Measurements from ENCODE around the gene AIFM1.

Gene AIFM1

GRCh38 chrX:130165703-130166502 is at the start of gene AIFM1:
Gene AIFM1 (minus strand): TSS chrX:130165841. CDS start chrX:130165656, 185 bp downstream.
- in situ Hi-C loops (cut with MboI; ENCODE audit: low sequenced_read_pairs), result no loop called here

DNA sequence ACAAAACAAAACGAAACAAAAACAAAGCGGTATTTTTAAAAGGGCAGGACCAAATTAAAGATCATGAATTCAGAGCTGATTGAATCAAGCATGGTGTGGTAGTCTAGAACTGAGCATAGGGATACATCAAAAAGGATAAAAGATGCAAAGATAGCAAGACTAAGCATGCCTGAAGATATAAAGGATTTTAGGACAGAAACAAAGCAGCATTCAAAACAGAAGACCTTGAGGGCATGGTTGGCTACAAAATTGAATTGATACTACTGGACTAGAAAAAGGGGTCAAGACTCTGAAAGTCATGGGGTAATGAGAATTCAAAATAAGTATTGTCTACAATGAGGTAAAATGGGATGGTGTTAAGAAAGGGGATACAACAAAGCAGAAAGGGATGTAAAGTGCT is 47.7 kb upstream of the AIFM1 start:
- in situ Hi-C loops (cut with MboI; ENCODE audit: low sequenced_read_pairs), result no loop called here

- in situ Hi-C loops (cut with MboI; ENCODE audit: low sequenced_read_pairs), result no loop called here
Observed at GRCh38 chrX:130212371-130212770, 46.7 kb upstream of the AIFM1 start.

- in situ Hi-C loops (cut with MboI; ENCODE audit: low sequenced_read_pairs), result no loop called here
Observed at GRCh38 chrX:130211415-130212186, 46.0 kb upstream of the AIFM1 start.

DNA sequence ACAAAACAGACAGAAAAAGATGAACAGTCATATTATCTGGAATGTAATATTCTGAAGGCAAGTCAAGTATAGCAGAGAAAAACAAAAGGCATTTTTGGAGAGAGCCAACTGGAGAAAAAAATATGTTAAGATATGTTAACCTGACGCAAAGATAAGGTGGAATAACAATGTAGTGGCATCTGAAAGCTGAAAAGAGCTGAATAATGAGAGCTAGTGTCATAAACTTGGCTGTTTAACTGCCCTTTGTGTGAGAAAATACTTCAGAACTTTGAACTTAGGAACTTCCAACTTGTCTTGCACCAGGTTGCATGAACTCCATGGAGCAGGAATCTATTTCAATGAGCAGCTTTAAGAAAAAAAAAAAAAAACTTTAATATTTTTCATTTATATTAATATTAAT is 39.0 kb upstream of the AIFM1 start:
- in situ Hi-C loops (cut with MboI; ENCODE audit: low sequenced_read_pairs), result no loop called here

GRCh38 chrX:130197464-130197863 is 31.8 kb upstream of the AIFM1 start:
- in situ Hi-C loops (cut with MboI; ENCODE audit: low sequenced_read_pairs), result no loop called here

DNA sequence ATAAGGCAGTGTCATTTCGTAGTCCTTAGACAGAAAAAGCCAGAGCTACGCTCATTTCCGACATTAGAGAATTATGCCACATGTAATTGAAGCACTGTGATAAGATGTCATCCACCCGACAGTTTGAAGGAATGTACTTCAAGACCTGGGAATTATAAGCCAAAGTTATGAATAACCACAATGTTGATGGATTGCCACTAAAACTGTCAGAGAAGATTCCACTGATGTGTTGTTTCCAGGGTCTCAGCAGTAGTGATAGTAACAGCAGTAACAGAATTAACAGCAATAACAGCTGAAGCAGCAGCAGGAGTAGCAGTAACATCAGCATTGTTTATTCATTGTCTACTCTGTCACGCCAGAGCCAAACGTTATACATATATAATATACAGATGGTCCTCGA is 30.8 kb upstream of the AIFM1 start:
- in situ Hi-C loops (cut with MboI; ENCODE audit: low sequenced_read_pairs), result no loop called here

- in situ Hi-C loops (cut with MboI; ENCODE audit: low sequenced_read_pairs), result no loop called here
Observed at GRCh38 chrX:130190801-130191200, 25.2 kb upstream of the AIFM1 start.

- in situ Hi-C loops (cut with MboI; ENCODE audit: low sequenced_read_pairs), result no loop called here
Observed at GRCh38 chrX:130186651-130187050, 21.0 kb upstream of the AIFM1 start.

DNA sequence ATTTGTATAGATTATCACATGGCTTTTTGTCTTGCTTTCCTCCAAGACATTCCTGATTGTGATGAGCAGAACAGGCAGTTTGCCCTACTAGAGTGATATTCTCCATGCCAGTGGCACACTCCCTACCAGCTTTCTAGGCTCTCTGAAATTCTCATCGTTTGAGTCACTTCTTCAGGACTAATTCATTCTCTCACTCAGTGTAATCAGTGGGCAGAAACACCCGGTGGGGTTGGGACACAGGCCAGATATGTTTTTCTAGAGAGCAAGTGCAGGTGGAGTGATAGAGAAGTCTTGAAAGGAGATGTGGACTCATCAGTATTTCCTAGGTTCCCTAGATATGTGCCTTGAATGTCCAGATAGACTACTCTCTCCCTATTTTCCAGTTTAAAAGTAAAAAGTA is 19.2 kb upstream of the AIFM1 start:
- in situ Hi-C loops (cut with MboI; ENCODE audit: low sequenced_read_pairs), result no loop called here

GRCh38 chrX:130184168-130184567 is 18.5 kb upstream of the AIFM1 start:
- in situ Hi-C loops (cut with MboI; ENCODE audit: low sequenced_read_pairs), result no loop called here

- in situ Hi-C loops (cut with MboI; ENCODE audit: low sequenced_read_pairs), result no loop called here
Observed at GRCh38 chrX:130179579-130180215, 14.1 kb upstream of the AIFM1 start.

DNA sequence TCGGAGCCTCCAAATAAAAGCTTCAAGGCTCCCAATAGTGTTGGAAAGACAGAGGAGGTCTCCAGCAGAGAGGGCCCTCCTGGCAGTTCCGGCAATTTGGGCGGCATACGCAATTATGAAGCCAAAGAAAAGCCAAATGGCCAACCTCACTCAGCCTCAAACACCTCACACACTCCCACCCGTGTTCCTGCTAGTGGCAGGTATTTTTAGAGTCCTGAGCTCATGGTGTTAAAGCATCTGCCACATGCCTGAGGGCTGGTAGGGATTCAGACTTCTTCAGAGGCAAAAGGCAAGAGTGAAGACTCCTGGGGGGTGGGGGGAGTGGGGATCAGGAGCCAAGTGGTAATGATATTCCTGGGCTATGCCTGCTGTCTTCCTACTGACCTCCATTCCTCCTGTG is 13.5 kb upstream of the AIFM1 start:
- in situ Hi-C loops (cut with MboI; ENCODE audit: low sequenced_read_pairs), result no loop called here

DNA sequence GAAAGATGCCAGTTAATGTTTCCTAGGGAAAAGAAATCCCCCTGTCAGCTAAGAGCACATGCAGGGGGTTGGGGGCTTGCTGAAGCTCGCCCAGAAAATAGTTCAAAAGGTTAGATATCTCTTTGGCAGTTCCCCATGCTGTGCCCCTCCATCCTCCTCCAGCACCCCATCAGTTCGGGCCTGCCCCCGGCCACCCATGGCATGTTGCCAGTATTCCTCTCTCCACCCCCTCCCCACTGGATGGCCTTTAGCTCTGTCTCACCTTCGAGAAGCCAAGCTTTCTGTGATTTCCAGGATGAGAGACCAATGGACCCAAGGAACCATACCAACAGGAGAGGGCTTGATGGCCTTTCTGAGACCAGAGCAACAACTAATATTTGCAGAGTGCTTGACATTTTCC is 11.3 kb upstream of the AIFM1 start:
- in situ Hi-C loops (cut with MboI; ENCODE audit: low sequenced_read_pairs), result no loop called here

DNA sequence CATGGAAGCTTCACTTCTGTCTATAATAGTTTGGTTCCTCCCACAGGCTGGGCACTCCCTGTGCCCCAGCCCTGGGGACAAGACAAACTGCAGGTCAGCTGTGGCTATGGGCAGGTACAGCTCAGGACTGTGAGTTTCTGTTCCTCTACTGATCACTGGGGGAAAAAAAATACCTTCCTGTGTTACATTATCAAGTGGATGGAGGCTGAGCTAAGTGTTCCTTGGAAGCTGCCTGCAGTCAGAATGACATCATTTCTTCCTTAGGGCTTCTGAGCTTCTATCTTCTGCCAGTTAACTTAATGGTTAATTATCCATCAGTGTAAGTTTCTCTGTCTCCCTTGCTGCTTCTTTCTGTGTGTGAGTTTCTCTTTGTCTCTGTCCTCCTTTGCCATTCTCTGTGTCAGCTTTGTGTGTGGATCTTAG is 10.7 kb upstream of the AIFM1 start:
- in situ Hi-C loops (cut with MboI; ENCODE audit: low sequenced_read_pairs), result no loop called here

- in situ Hi-C loops (cut with MboI; ENCODE audit: low sequenced_read_pairs), result no loop called here
Observed at GRCh38 chrX:130174937-130175336, 9.3 kb upstream of the AIFM1 start.

DNA sequence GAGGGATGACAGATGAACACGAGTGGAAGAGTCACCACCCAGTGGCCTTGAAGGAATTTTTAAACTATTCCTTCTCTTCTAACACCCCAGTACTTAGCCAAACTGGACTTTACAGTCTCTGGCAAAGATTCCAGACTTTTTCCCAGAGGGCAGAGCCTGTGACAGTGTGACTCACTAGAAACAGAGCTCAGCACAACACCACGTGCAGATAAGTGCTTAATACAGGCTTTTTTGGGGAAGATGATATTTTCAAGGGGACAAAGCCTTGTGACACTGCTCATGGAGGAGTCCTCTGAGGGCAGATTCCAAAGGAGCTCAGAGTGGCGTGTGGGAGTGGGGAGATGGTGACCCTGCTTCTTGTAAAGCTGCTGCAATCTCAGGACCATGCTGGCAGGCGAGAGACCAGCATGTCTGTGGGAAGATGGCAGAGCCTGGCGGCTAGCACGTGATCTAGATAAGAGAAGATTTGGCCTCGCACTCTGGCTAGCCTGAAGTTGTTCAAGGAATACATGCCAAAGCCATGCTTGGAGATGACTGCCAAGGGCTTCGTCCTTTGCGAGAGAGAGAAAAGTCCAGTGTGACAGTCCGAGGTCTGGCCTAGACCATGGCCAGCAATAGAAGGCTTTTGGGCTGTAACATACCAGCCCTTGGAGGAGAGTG is 8.5 kb upstream of the AIFM1 start:
- in situ Hi-C loops (cut with MboI; ENCODE audit: low sequenced_read_pairs), result no loop called here

DNA sequence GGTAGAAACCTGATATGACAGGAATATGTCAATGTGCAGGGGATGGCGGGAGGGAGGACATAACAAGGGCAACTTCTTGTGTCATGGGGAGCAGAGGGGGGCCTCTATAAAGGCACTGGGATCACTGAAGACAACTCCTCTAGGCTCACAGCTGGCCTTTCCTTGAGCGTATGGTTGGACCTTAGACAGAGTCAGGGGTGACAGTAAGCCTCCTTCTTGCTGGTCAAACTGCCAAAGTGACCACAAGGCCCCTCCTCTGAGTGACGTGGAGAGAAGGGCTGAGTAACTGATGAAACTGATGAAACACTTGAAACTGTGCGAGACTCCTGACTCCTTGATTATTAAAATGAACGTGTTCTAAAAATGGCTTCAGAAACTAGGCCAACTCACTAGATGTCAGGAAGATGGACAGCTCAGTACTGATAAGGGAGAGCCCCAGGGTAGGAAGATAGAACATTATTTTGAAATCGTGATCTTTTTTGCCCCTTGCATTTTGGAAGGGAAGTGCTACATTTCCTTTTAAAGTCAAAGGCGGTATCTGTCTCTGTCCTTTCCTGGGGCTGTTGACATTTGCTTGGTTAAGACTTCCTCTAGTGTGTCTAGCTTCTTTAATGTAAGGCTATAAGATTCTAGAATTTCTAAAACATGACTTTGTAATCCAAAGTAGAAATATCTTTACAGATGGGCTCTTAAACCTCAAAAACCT is 7.7 kb upstream of the AIFM1 start:
- in situ Hi-C loops (cut with MboI; ENCODE audit: low sequenced_read_pairs), result no loop called here

GRCh38 chrX:130172127-130172845 is 6.6 kb upstream of the AIFM1 start:
- in situ Hi-C loops (cut with MboI; ENCODE audit: low sequenced_read_pairs), result no loop called here
